Measurements from ENCODE around the gene MATR3. TPM values are rescaled to one million over a fixed set of nuclear protein-coding genes. Genes with fewer than 3 reads are reported as not detected.

MATR3 gene
- total RNA-seq, 1 experiment from 2014 or later = 139 TPM

GRCh38 chr5:139251695-139252288 lies 41.7 kb upstream of the MATR3 start:
- Histone ChIP-seq H3K9me2 (replicated peaks; ENCODE audit: low read length) (no peaks in the 10 kb centered on the region), H3K36me3 (ENCODE audit: low read depth, low read length) (no peaks in the 10 kb centered on the region), H3K4me1 (ENCODE audit: insufficient read depth, low read length) (no peaks in the 10 kb centered on the region), H4K20me1 (ENCODE audit: low read length) (no peaks in the 10 kb centered on the region), H3K79me2 (ENCODE audit: low read length) (no peaks in the 10 kb centered on the region), H3K9me3 (ENCODE audit: low read length) (no peaks in the 10 kb centered on the region), H3K27ac (ENCODE audit: low read length) (no peak overlapping the region), H3F3A (ENCODE audit: low read length, unreplicated experiment) (no peaks in the 10 kb centered on the region), H2AFZ (ENCODE audit: low read length) (no peak overlapping the region), H3K27me3 (ENCODE audit: low read length) (no peaks in the 10 kb centered on the region), H3K9ac (ENCODE audit: low read length) (no peak overlapping the region), H3K4me3 (ENCODE audit: low read length) (no peak overlapping the region), H3K4me2 (ENCODE audit: low read length) (no peak overlapping the region)
- ChIA-PET POLR2A (ENCODE audit: unreplicated experiment) (no interaction called here), CTCF (interaction anchor here (0.7 to 1.3 kb wide), 2 partner anchors 11 to 23 kb away, joined by 6 to 7 read pairs; no protein-coding TSS in a partner anchor)
- TF ChIP-seq EZH2phosphoT487 (IDR thresholded peaks at IDR 0.05; ENCODE audit: borderline replicate concordance, low read length) = no peak
- TF ChIP-seq, protein P1, sequence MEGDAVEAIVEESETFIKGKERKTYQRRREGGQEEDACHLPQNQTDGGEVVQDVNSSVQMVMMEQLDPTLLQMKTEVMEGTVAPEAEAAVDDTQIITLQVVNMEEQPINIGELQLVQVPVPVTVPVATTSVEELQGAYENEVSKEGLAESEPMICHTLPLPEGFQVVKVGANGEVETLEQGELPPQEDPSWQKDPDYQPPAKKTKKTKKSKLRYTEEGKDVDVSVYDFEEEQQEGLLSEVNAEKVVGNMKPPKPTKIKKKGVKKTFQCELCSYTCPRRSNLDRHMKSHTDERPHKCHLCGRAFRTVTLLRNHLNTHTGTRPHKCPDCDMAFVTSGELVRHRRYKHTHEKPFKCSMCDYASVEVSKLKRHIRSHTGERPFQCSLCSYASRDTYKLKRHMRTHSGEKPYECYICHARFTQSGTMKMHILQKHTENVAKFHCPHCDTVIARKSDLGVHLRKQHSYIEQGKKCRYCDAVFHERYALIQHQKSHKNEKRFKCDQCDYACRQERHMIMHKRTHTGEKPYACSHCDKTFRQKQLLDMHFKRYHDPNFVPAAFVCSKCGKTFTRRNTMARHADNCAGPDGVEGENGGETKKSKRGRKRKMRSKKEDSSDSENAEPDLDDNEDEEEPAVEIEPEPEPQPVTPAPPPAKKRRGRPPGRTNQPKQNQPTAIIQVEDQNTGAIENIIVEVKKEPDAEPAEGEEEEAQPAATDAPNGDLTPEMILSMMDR (conservative IDR thresholded peaks at IDR 0.05; ENCODE audit: low read depth, low read length) = no peak
- TF ChIP-seq EZH2 (IDR thresholded peaks at IDR 0.05; ENCODE audit: low read length, unreplicated experiment) = no peak
- ATAC-seq = no peak
- no TSS peak for BruUV-seq (replicated peaks)
- intact Hi-C loops (cut with micrococcal nuclease) = no loop called here
- DNase-seq = no peak

DNA sequence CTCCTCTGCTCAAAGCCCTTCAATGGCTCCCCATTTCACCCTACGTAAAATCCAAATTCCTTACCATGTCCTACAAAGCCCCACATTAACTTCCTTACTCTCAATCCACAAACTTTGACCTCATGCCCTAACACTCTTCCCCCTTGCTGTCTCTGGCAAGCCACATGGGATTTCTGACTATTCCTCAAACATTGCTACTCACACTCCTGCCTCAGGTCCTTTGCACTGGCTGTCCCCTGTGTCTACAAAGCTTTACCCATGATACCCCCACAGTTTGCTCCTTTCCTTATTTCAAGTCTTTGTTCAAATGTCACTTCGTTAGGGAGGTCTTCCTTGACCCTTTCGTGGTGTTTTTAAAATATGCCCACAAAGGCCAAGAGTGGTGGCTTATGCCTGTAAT lies 40.4 kb upstream of the MATR3 start:
- POLR2A ChIA-PET (ENCODE audit: unreplicated experiment) = interaction anchor here (0.5 kb wide), 1 partner anchor 735 kb away, joined by 7 read pairs; no protein-coding TSS in a partner anchor

DNA sequence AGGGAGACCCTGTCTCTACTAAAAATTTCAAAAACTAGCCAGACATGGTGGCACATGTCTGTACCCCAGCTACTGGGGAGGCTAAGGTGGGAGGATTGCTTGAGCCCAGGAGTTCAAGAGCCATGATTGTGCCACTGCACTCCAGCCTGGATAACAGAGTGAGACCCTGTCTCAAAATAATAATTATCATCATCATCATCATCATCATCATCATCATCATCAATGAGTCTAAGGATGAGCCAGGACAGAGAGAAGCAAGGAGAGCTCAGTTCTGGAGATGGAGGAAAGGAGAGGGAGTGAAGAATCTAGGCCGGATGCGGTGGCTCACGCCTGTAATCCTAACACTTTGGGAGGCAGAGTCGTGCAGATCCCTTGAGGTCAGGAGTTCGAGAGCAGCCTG lies 36.7 kb upstream of the MATR3 start:
- ATAC-seq = no peak
- ChIA-PET CTCF (no interaction called here), POLR2A (ENCODE audit: unreplicated experiment) (interaction anchor here (0.6 kb wide), 1 partner anchor 598 kb away, joined by 3 read pairs; no protein-coding TSS in a partner anchor)
- no peaks in the 10 kb centered on the region for H3K9me2 ChIP-seq (replicated peaks; ENCODE audit: low read length)
- H3K4me3 ChIP-seq (ENCODE audit: low read length) = no peak overlapping the region
- intact Hi-C loops (cut with micrococcal nuclease) = no loop called here
- H3K4me1 ChIP-seq (ENCODE audit: insufficient read depth, low read length) = no peaks in the 10 kb centered on the region
- H4K20me1 ChIP-seq (ENCODE audit: low read length) = no peaks in the 10 kb centered on the region
- no peaks in the 10 kb centered on the region for H3F3A ChIP-seq (ENCODE audit: low read length, unreplicated experiment)
- no peak overlapping the region for H3K4me2 ChIP-seq (ENCODE audit: low read length)
- H3K27me3 ChIP-seq (ENCODE audit: low read length) = no peaks in the 10 kb centered on the region
- no peak overlapping the region for H3K27ac ChIP-seq (ENCODE audit: low read length)
- no peaks in the 10 kb centered on the region for H3K9me3 ChIP-seq (ENCODE audit: low read length)
- no TSS peak for BruUV-seq (replicated peaks)
- H3K36me3 ChIP-seq (ENCODE audit: low read depth, low read length) = no peaks in the 10 kb centered on the region
- DNase-seq = no peak
- H2AFZ ChIP-seq (ENCODE audit: low read length) = no peak overlapping the region
- no peaks in the 10 kb centered on the region for H3K79me2 ChIP-seq (ENCODE audit: low read length)
- TF ChIP-seq EZH2 (IDR thresholded peaks at IDR 0.05; ENCODE audit: low read length, unreplicated experiment) = no peak
- no peak for TF ChIP-seq EZH2phosphoT487 (IDR thresholded peaks at IDR 0.05; ENCODE audit: borderline replicate concordance, low read length)
- TF ChIP-seq, protein P1 (conservative IDR thresholded peaks at IDR 0.05; ENCODE audit: low read depth, low read length) = no peak
- H3K9ac ChIP-seq (ENCODE audit: low read length) = no peak overlapping the region

More for the DNA sequence above, 40.4 kb upstream of the MATR3 start:
- no peaks in the 10 kb centered on the region for H3K9me2 ChIP-seq (replicated peaks; ENCODE audit: low read length)
- no peaks in the 10 kb centered on the region for H3K79me2 ChIP-seq (ENCODE audit: low read length)
- H3K9ac ChIP-seq (ENCODE audit: low read length) = no peak overlapping the region
- H3K9me3 ChIP-seq (ENCODE audit: low read length) = no peaks in the 10 kb centered on the region
- no peak for DNase-seq
- no peak overlapping the region for H3K27ac ChIP-seq (ENCODE audit: low read length)
- CTCF ChIA-PET = no interaction called here
- no peak for ATAC-seq
- no peaks in the 10 kb centered on the region for H4K20me1 ChIP-seq (ENCODE audit: low read length)
- intact Hi-C loops (cut with micrococcal nuclease) = no loop called here
- H3K4me1 ChIP-seq (ENCODE audit: insufficient read depth, low read length) = no peaks in the 10 kb centered on the region
- no peak overlapping the region for H2AFZ ChIP-seq (ENCODE audit: low read length)
- H3K27me3 ChIP-seq (ENCODE audit: low read length) = no peaks in the 10 kb centered on the region
- H3K4me2 ChIP-seq (ENCODE audit: low read length) = no peak overlapping the region
- BruUV-seq (replicated peaks) = no TSS peak
- H3K4me3 ChIP-seq (ENCODE audit: low read length) = no peak overlapping the region
- TF ChIP-seq EZH2 (IDR thresholded peaks at IDR 0.05; ENCODE audit: low read length, unreplicated experiment) = no peak
- TF ChIP-seq, protein P1 (conservative IDR thresholded peaks at IDR 0.05; ENCODE audit: low read depth, low read length) = no peak
- no peak for TF ChIP-seq EZH2phosphoT487 (IDR thresholded peaks at IDR 0.05; ENCODE audit: borderline replicate concordance, low read length)
- no peaks in the 10 kb centered on the region for H3F3A ChIP-seq (ENCODE audit: low read length, unreplicated experiment)
- H3K36me3 ChIP-seq (ENCODE audit: low read depth, low read length) = no peaks in the 10 kb centered on the region

All from PC-3 (cell line).